ENCODE measurements around the gene SLC19A1.

DNA sequence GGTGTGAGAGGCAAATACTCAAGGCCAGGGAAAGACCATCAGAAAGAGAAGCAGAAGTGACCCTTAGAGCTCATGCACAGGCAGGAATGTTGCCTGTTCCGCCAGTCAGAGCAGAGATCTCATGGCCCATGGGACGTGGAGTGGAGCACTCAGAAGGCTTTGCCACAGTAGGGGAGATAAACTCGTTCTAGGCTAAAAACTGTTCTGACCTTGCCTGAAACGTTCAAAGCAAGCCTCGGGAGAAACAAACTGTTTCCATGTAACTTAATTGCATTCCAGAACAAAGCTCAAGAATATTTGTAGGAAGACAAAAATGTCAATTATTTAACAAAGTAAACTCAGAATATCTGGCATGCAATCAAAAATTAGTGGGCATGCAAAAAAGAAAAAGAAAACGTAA, 20.7 kb upstream of the SLC19A1 start:
- TF ChIP-seq, protein P1, sequence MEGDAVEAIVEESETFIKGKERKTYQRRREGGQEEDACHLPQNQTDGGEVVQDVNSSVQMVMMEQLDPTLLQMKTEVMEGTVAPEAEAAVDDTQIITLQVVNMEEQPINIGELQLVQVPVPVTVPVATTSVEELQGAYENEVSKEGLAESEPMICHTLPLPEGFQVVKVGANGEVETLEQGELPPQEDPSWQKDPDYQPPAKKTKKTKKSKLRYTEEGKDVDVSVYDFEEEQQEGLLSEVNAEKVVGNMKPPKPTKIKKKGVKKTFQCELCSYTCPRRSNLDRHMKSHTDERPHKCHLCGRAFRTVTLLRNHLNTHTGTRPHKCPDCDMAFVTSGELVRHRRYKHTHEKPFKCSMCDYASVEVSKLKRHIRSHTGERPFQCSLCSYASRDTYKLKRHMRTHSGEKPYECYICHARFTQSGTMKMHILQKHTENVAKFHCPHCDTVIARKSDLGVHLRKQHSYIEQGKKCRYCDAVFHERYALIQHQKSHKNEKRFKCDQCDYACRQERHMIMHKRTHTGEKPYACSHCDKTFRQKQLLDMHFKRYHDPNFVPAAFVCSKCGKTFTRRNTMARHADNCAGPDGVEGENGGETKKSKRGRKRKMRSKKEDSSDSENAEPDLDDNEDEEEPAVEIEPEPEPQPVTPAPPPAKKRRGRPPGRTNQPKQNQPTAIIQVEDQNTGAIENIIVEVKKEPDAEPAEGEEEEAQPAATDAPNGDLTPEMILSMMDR (IDR thresholded peaks at IDR 0.05) = no peak
- TF ChIP-seq POLR2A (IDR thresholded peaks at IDR 0.05) = no peak
- TF ChIP-seq EP300 (IDR thresholded peaks at IDR 0.05) = no peak

Measured in tibial nerve (tissue), 4 donors.